Measurements from ENCODE around the gene SRRM3. TPM values are rescaled to one million over a fixed set of nuclear protein-coding genes. Genes with fewer than 3 reads are reported as not detected.
"Not testable (repeated sequence)": the region's sequence is repeated elsewhere in the genome, so short reads cannot be mapped to it uniquely, and the experiment has no call there.

SRRM3 gene
- polyA plus RNA-seq, 1 donor: 5.8 TPM

GRCh38 chr7:76261931-76262330 is 60.2 kb downstream of the SRRM3 start:
- no CpG with 5 or more reads among the region's 4 CpGs for WGBS (ENCODE audit: insufficient coverage, low lambda C conversion rate)
- Histone ChIP-seq H3K27me3 (ENCODE audit: control insufficient read depth, insufficient read depth, low read length) (peaks cover 53% of the 10 kb centered on the region), H3K27ac (ENCODE audit: low read length) (no peak overlapping the region), H3K9me3 (ENCODE audit: control insufficient read depth, low read depth, low read length) (no peaks in the 10 kb centered on the region), H3K4me1 (ENCODE audit: control insufficient read depth, insufficient read depth, low read length) (peaks cover 1% of the 10 kb centered on the region), H3K4me3 (ENCODE audit: low read length) (no peak overlapping the region), H3K36me3 (ENCODE audit: control insufficient read depth, insufficient read depth, low read length) (no peaks in the 10 kb centered on the region)
- DNase-seq: no peak

- no peaks in the 10 kb centered on the region for H3K36me3 ChIP-seq (ENCODE audit: control insufficient read depth, insufficient read depth, low read length)
- no peak overlapping the region for H3K27ac ChIP-seq (ENCODE audit: low read length)
- H3K9me3 ChIP-seq (ENCODE audit: control insufficient read depth, low read depth, low read length): no peaks in the 10 kb centered on the region
- WGBS (ENCODE audit: insufficient coverage, low lambda C conversion rate): 88% methylated on average over 4 of the region's 7 CpGs
- peak in 1 of 2 donors; percentile 26 for DNase-seq
- no peak overlapping the region for H3K4me3 ChIP-seq (ENCODE audit: low read length)
- H3K4me1 ChIP-seq (ENCODE audit: control insufficient read depth, insufficient read depth, low read length): peaks cover 3% of the 10 kb centered on the region
- peaks cover 55% of the 10 kb centered on the region for H3K27me3 ChIP-seq (ENCODE audit: control insufficient read depth, insufficient read depth, low read length)
Observed at GRCh38 chr7:76262683-76263402, 61.1 kb downstream of the SRRM3 start.

- Histone ChIP-seq H3K4me3 (ENCODE audit: low read length) (no peak overlapping the region), H3K27me3 (ENCODE audit: control insufficient read depth, insufficient read depth, low read length) (peaks cover 59% of the 10 kb centered on the region), H3K27ac (ENCODE audit: low read length) (no peak overlapping the region), H3K36me3 (ENCODE audit: control insufficient read depth, insufficient read depth, low read length) (no peaks in the 10 kb centered on the region), H3K4me1 (ENCODE audit: control insufficient read depth, insufficient read depth, low read length) (peaks cover 3% of the 10 kb centered on the region), H3K9me3 (ENCODE audit: control insufficient read depth, low read depth, low read length) (peaks cover 3% of the 10 kb centered on the region)
- no CpG with 5 or more reads among the region's 7 CpGs for WGBS (ENCODE audit: insufficient coverage, low lambda C conversion rate)
- no peak for DNase-seq
Observed at GRCh38 chr7:76265299-76265698, 63.6 kb downstream of the SRRM3 start.

GRCh38 chr7:76267107-76267893 is 65.6 kb downstream of the SRRM3 start:
- H3K27me3 ChIP-seq (ENCODE audit: control insufficient read depth, insufficient read depth, low read length): peaks cover 56% of the 10 kb centered on the region
- WGBS (ENCODE audit: insufficient coverage, low lambda C conversion rate): no CpG with 5 or more reads among the region's 68 CpGs
- DNase-seq: no peak

GRCh38 chr7:76267894-76268183 is 66.1 kb downstream of the SRRM3 start:
- Histone ChIP-seq H3K4me1 (ENCODE audit: control insufficient read depth, insufficient read depth, low read length) (peaks cover 3% of the 10 kb centered on the region), H3K36me3 (ENCODE audit: control insufficient read depth, insufficient read depth, low read length) (no peaks in the 10 kb centered on the region), H3K27me3 (ENCODE audit: control insufficient read depth, insufficient read depth, low read length) (peaks cover 58% of the 10 kb centered on the region), H3K4me3 (ENCODE audit: low read length) (no peak overlapping the region), H3K27ac (ENCODE audit: low read length) (no peak overlapping the region), H3K9me3 (ENCODE audit: control insufficient read depth, low read depth, low read length) (peaks cover 3% of the 10 kb centered on the region)
- WGBS (ENCODE audit: insufficient coverage, low lambda C conversion rate): no CpG with 5 or more reads among the region's 4 CpGs
- no peak for DNase-seq

More at GRCh38 chr7:76267107-76267893, 65.6 kb downstream of the SRRM3 start:
- Histone ChIP-seq H3K4me1 (ENCODE audit: control insufficient read depth, insufficient read depth, low read length) (peaks cover 3% of the 10 kb centered on the region), H3K4me3 (ENCODE audit: low read length) (no peak overlapping the region), H3K9me3 (ENCODE audit: control insufficient read depth, low read depth, low read length) (peaks cover 3% of the 10 kb centered on the region), H3K27ac (ENCODE audit: low read length) (no peak overlapping the region), H3K36me3 (ENCODE audit: control insufficient read depth, insufficient read depth, low read length) (no peaks in the 10 kb centered on the region)

GRCh38 chr7:76268376-76268775 is 66.7 kb downstream of the SRRM3 start:
- Histone ChIP-seq H3K9me3 (ENCODE audit: control insufficient read depth, low read depth, low read length) (peaks cover 3% of the 10 kb centered on the region), H3K27ac (ENCODE audit: low read length) (no peak overlapping the region), H3K27me3 (ENCODE audit: control insufficient read depth, insufficient read depth, low read length) (peaks cover 59% of the 10 kb centered on the region), H3K36me3 (ENCODE audit: control insufficient read depth, insufficient read depth, low read length) (no peaks in the 10 kb centered on the region), H3K4me1 (ENCODE audit: control insufficient read depth, insufficient read depth, low read length) (peaks cover 3% of the 10 kb centered on the region), H3K4me3 (ENCODE audit: low read length) (no peak overlapping the region)
- no peak for DNase-seq
- WGBS (ENCODE audit: insufficient coverage, low lambda C conversion rate): no CpG with 5 or more reads among the region's 5 CpGs

GRCh38 chr7:76269895-76270294 is 68.2 kb downstream of the SRRM3 start:
- H3K9me3 ChIP-seq (ENCODE audit: control insufficient read depth, low read depth, low read length): peaks cover 3% of the 10 kb centered on the region
- no peak overlapping the region for H3K27ac ChIP-seq (ENCODE audit: low read length)
- DNase-seq: no peak
- no CpG with 5 or more reads among the region's 5 CpGs for WGBS (ENCODE audit: insufficient coverage, low lambda C conversion rate)
- no peaks in the 10 kb centered on the region for H3K36me3 ChIP-seq (ENCODE audit: control insufficient read depth, insufficient read depth, low read length)
- peaks cover 72% of the 10 kb centered on the region for H3K27me3 ChIP-seq (ENCODE audit: control insufficient read depth, insufficient read depth, low read length)
- H3K4me3 ChIP-seq (ENCODE audit: low read length): no peak overlapping the region
- H3K4me1 ChIP-seq (ENCODE audit: control insufficient read depth, insufficient read depth, low read length): peaks cover 3% of the 10 kb centered on the region

- not testable (repeated sequence) for H3K27ac ChIP-seq (ENCODE audit: low read length); H3K4me3 ChIP-seq (ENCODE audit: low read length); H3K36me3 ChIP-seq (ENCODE audit: control insufficient read depth, insufficient read depth, low read length); H3K4me1 ChIP-seq (ENCODE audit: control insufficient read depth, insufficient read depth, low read length); H3K9me3 ChIP-seq (ENCODE audit: control insufficient read depth, low read depth, low read length); DNase-seq
- H3K27me3 ChIP-seq (ENCODE audit: control insufficient read depth, insufficient read depth, low read length): peaks cover 72% of the 10 kb centered on the region
- no CpG with 5 or more reads among the region's 2 CpGs for WGBS (ENCODE audit: insufficient coverage, low lambda C conversion rate)
Observed at GRCh38 chr7:76271384-76271783, 69.7 kb downstream of the SRRM3 start.

- no peak for DNase-seq
- WGBS (ENCODE audit: insufficient coverage, low lambda C conversion rate): no CpG with 5 or more reads among the region's 6 CpGs
- no peaks in the 10 kb centered on the region for H3K4me1 ChIP-seq (ENCODE audit: control insufficient read depth, insufficient read depth, low read length)
- peaks cover 72% of the 10 kb centered on the region for H3K27me3 ChIP-seq (ENCODE audit: control insufficient read depth, insufficient read depth, low read length)
- H3K9me3 ChIP-seq (ENCODE audit: control insufficient read depth, low read depth, low read length): peaks cover 3% of the 10 kb centered on the region
- no peak overlapping the region for H3K27ac ChIP-seq (ENCODE audit: low read length)
- H3K36me3 ChIP-seq (ENCODE audit: control insufficient read depth, insufficient read depth, low read length): no peaks in the 10 kb centered on the region
- H3K4me3 ChIP-seq (ENCODE audit: low read length): no peak overlapping the region
Observed at GRCh38 chr7:76272142-76272541, 70.4 kb downstream of the SRRM3 start.

- H3K4me1 ChIP-seq (ENCODE audit: control insufficient read depth, insufficient read depth, low read length): no peaks in the 10 kb centered on the region
- no peaks in the 10 kb centered on the region for H3K36me3 ChIP-seq (ENCODE audit: control insufficient read depth, insufficient read depth, low read length)
- H3K27ac ChIP-seq (ENCODE audit: low read length): no peak overlapping the region
- no peak for DNase-seq
- 8% methylated on average over 5 of the region's 7 CpGs for WGBS (ENCODE audit: insufficient coverage, low lambda C conversion rate)
- H3K9me3 ChIP-seq (ENCODE audit: control insufficient read depth, low read depth, low read length): peaks cover 3% of the 10 kb centered on the region
- peaks cover 71% of the 10 kb centered on the region for H3K27me3 ChIP-seq (ENCODE audit: control insufficient read depth, insufficient read depth, low read length)
- H3K4me3 ChIP-seq (ENCODE audit: low read length): no peak overlapping the region
Observed at GRCh38 chr7:76272851-76273497, 71.3 kb downstream of the SRRM3 start.
